ENCODE results near the gene MIEF1.

The MIEF1 gene

GRCh38 chr22:39470451-39471291, 31.4 kb upstream of the MIEF1 start:
- Histone ChIP-seq H3K27me3 (ENCODE audit: control insufficient read depth in 2 of 2, insufficient read depth in 2 of 2, low read length in 2 of 2) (no peaks in the 10 kb centered on the region), H3K36me3 (ENCODE audit: control insufficient read depth in 2 of 2, insufficient read depth in 2 of 2, low read length in 2 of 2) (no peaks in the 10 kb centered on the region), H3K9me3 (ENCODE audit: control insufficient read depth in 2 of 2, low read length in 2 of 2) (no peaks in the 10 kb centered on the region), H3K9ac (ENCODE audit: low read depth in 1 of 2, low read length in 2 of 2) (no peak overlapping the region), H3K4me1 (ENCODE audit: control insufficient read depth in 2 of 2, insufficient read depth in 2 of 2, low read length in 2 of 2) (peaks cover 52 to 58% of the 10 kb centered on the region in 2 donors), H3K27ac (ENCODE audit: low read depth in 2 of 2, low read length in 2 of 2) (peak overlapping the region; percentile 0 to 74), H3K4me3 (ENCODE audit: low read length in 2 of 2) (no peak overlapping the region)

GRCh38 chr22:39471381-39472141, 30.5 kb upstream of the MIEF1 start:
- H3K4me3 ChIP-seq (ENCODE audit: low read length in 2 of 2) = peak overlapping the region in 1 of 2 donors; percentile 13

GRCh38 chr22:39472570-39473556, 29.2 kb upstream of the MIEF1 start:
- no peaks in the 10 kb centered on the region for H3K9me3 ChIP-seq (ENCODE audit: control insufficient read depth in 2 of 2, low read length in 2 of 2)
- H3K4me1 ChIP-seq (ENCODE audit: control insufficient read depth in 2 of 2, insufficient read depth in 2 of 2, low read length in 2 of 2) = peaks cover 45 to 55% of the 10 kb centered on the region in 2 donors
- peak overlapping the region; percentile 74 to 92 for H3K27ac ChIP-seq (ENCODE audit: low read depth in 2 of 2, low read length in 2 of 2)
- H3K4me3 ChIP-seq (ENCODE audit: low read length in 2 of 2) = peak overlapping the region; percentile 54 to 61
- no peaks in the 10 kb centered on the region for H3K27me3 ChIP-seq (ENCODE audit: control insufficient read depth in 2 of 2, insufficient read depth in 2 of 2, low read length in 2 of 2)
- peak overlapping the region; percentile 41 to 71 for H3K9ac ChIP-seq (ENCODE audit: low read depth in 1 of 2, low read length in 2 of 2)
- H3K36me3 ChIP-seq (ENCODE audit: control insufficient read depth in 2 of 2, insufficient read depth in 2 of 2, low read length in 2 of 2) = peaks cover 3 to 4% of the 10 kb centered on the region in 2 donors

More at GRCh38 chr22:39471381-39472141, 30.5 kb upstream of the MIEF1 start:
- H3K27me3 ChIP-seq (ENCODE audit: control insufficient read depth in 2 of 2, insufficient read depth in 2 of 2, low read length in 2 of 2) = no peaks in the 10 kb centered on the region
- peak overlapping the region; percentile 17 to 71 for H3K9ac ChIP-seq (ENCODE audit: low read depth in 1 of 2, low read length in 2 of 2)
- H3K36me3 ChIP-seq (ENCODE audit: control insufficient read depth in 2 of 2, insufficient read depth in 2 of 2, low read length in 2 of 2) = peaks cover 0 to under 1% of the 10 kb centered on the region in 2 donors
- H3K27ac ChIP-seq (ENCODE audit: low read depth in 2 of 2, low read length in 2 of 2) = peak overlapping the region; percentile 74 to 92
- no peaks in the 10 kb centered on the region for H3K9me3 ChIP-seq (ENCODE audit: control insufficient read depth in 2 of 2, low read length in 2 of 2)
- H3K4me1 ChIP-seq (ENCODE audit: control insufficient read depth in 2 of 2, insufficient read depth in 2 of 2, low read length in 2 of 2) = peaks cover 49 to 58% of the 10 kb centered on the region in 2 donors

GRCh38 chr22:39473851-39474250, 28.2 kb upstream of the MIEF1 start:
- H3K9ac ChIP-seq (ENCODE audit: low read depth in 1 of 2, low read length in 2 of 2) = peak overlapping the region in 1 of 2 donors; percentile 52
- H3K36me3 ChIP-seq (ENCODE audit: control insufficient read depth in 2 of 2, insufficient read depth in 2 of 2, low read length in 2 of 2) = peaks cover 3 to 4% of the 10 kb centered on the region in 2 donors
- H3K9me3 ChIP-seq (ENCODE audit: control insufficient read depth in 2 of 2, low read length in 2 of 2) = no peaks in the 10 kb centered on the region
- H3K4me1 ChIP-seq (ENCODE audit: control insufficient read depth in 2 of 2, insufficient read depth in 2 of 2, low read length in 2 of 2) = peaks cover 45 to 48% of the 10 kb centered on the region in 2 donors
- no peaks in the 10 kb centered on the region for H3K27me3 ChIP-seq (ENCODE audit: control insufficient read depth in 2 of 2, insufficient read depth in 2 of 2, low read length in 2 of 2)
- peak overlapping the region in 1 of 2 donors; percentile 36 for H3K4me3 ChIP-seq (ENCODE audit: low read length in 2 of 2)
- H3K27ac ChIP-seq (ENCODE audit: low read depth in 2 of 2, low read length in 2 of 2) = peak overlapping the region; percentile 58 to 92

- peaks cover 3 to 4% of the 10 kb centered on the region in 2 donors for H3K36me3 ChIP-seq (ENCODE audit: control insufficient read depth in 2 of 2, insufficient read depth in 2 of 2, low read length in 2 of 2)
- H3K9me3 ChIP-seq (ENCODE audit: control insufficient read depth in 2 of 2, low read length in 2 of 2) = no peaks in the 10 kb centered on the region
- H3K27me3 ChIP-seq (ENCODE audit: control insufficient read depth in 2 of 2, insufficient read depth in 2 of 2, low read length in 2 of 2) = no peaks in the 10 kb centered on the region
- H3K9ac ChIP-seq (ENCODE audit: low read depth in 1 of 2, low read length in 2 of 2) = peak overlapping the region in 1 of 2 donors; percentile 52
- peak overlapping the region in 1 of 2 donors; percentile 36 for H3K4me3 ChIP-seq (ENCODE audit: low read length in 2 of 2)
- peaks cover 40 to 44% of the 10 kb centered on the region in 2 donors for H3K4me1 ChIP-seq (ENCODE audit: control insufficient read depth in 2 of 2, insufficient read depth in 2 of 2, low read length in 2 of 2)
- peak overlapping the region; percentile 58 to 92 for H3K27ac ChIP-seq (ENCODE audit: low read depth in 2 of 2, low read length in 2 of 2)
Measured at GRCh38 chr22:39474351-39475111, 27.6 kb upstream of the MIEF1 start.

- H3K4me1 ChIP-seq (ENCODE audit: control insufficient read depth in 2 of 2, insufficient read depth in 2 of 2, low read length in 2 of 2) = peaks cover 36 to 38% of the 10 kb centered on the region in 2 donors
- H3K36me3 ChIP-seq (ENCODE audit: control insufficient read depth in 2 of 2, insufficient read depth in 2 of 2, low read length in 2 of 2) = peaks cover 3 to 4% of the 10 kb centered on the region in 2 donors
- H3K27me3 ChIP-seq (ENCODE audit: control insufficient read depth in 2 of 2, insufficient read depth in 2 of 2, low read length in 2 of 2) = no peaks in the 10 kb centered on the region
- H3K9me3 ChIP-seq (ENCODE audit: control insufficient read depth in 2 of 2, low read length in 2 of 2) = no peaks in the 10 kb centered on the region
- H3K27ac ChIP-seq (ENCODE audit: low read depth in 2 of 2, low read length in 2 of 2) = no peak overlapping the region
- no peak overlapping the region for H3K9ac ChIP-seq (ENCODE audit: low read depth in 1 of 2, low read length in 2 of 2)
- no peak overlapping the region for H3K4me3 ChIP-seq (ENCODE audit: low read length in 2 of 2)
Measured at GRCh38 chr22:39475337-39475736, 26.8 kb upstream of the MIEF1 start.

GRCh38 chr22:39475902-39476301, 26.2 kb upstream of the MIEF1 start:
- Histone ChIP-seq H3K36me3 (ENCODE audit: control insufficient read depth in 2 of 2, insufficient read depth in 2 of 2, low read length in 2 of 2) (peaks cover 3 to 4% of the 10 kb centered on the region in 2 donors), H3K9me3 (ENCODE audit: control insufficient read depth in 2 of 2, low read length in 2 of 2) (no peaks in the 10 kb centered on the region), H3K4me3 (ENCODE audit: low read length in 2 of 2) (no peak overlapping the region), H3K27me3 (ENCODE audit: control insufficient read depth in 2 of 2, insufficient read depth in 2 of 2, low read length in 2 of 2) (no peaks in the 10 kb centered on the region), H3K4me1 (ENCODE audit: control insufficient read depth in 2 of 2, insufficient read depth in 2 of 2, low read length in 2 of 2) (peaks cover 34 to 36% of the 10 kb centered on the region in 2 donors), H3K9ac (ENCODE audit: low read depth in 1 of 2, low read length in 2 of 2) (no peak overlapping the region), H3K27ac (ENCODE audit: low read depth in 2 of 2, low read length in 2 of 2) (no peak overlapping the region)

- no peak overlapping the region for H3K27ac ChIP-seq (ENCODE audit: low read depth in 2 of 2, low read length in 2 of 2)
- H3K9me3 ChIP-seq (ENCODE audit: control insufficient read depth in 2 of 2, low read length in 2 of 2) = no peaks in the 10 kb centered on the region
- H3K27me3 ChIP-seq (ENCODE audit: control insufficient read depth in 2 of 2, insufficient read depth in 2 of 2, low read length in 2 of 2) = no peaks in the 10 kb centered on the region
- no peak overlapping the region for H3K9ac ChIP-seq (ENCODE audit: low read depth in 1 of 2, low read length in 2 of 2)
- no peak overlapping the region for H3K4me3 ChIP-seq (ENCODE audit: low read length in 2 of 2)
- H3K36me3 ChIP-seq (ENCODE audit: control insufficient read depth in 2 of 2, insufficient read depth in 2 of 2, low read length in 2 of 2) = peaks cover 3 to 4% of the 10 kb centered on the region in 2 donors
- peaks cover 29 to 34% of the 10 kb centered on the region in 2 donors for H3K4me1 ChIP-seq (ENCODE audit: control insufficient read depth in 2 of 2, insufficient read depth in 2 of 2, low read length in 2 of 2)
Measured at GRCh38 chr22:39476664-39477063, 25.4 kb upstream of the MIEF1 start.

- Histone ChIP-seq H3K27me3 (ENCODE audit: control insufficient read depth in 2 of 2, insufficient read depth in 2 of 2, low read length in 2 of 2) (no peaks in the 10 kb centered on the region), H3K4me3 (ENCODE audit: low read length in 2 of 2) (no peak overlapping the region), H3K27ac (ENCODE audit: low read depth in 2 of 2, low read length in 2 of 2) (no peak overlapping the region), H3K9me3 (ENCODE audit: control insufficient read depth in 2 of 2, low read length in 2 of 2) (no peaks in the 10 kb centered on the region), H3K4me1 (ENCODE audit: control insufficient read depth in 2 of 2, insufficient read depth in 2 of 2, low read length in 2 of 2) (peaks cover 20 to 25% of the 10 kb centered on the region in 2 donors), H3K36me3 (ENCODE audit: control insufficient read depth in 2 of 2, insufficient read depth in 2 of 2, low read length in 2 of 2) (peaks cover 3 to 4% of the 10 kb centered on the region in 2 donors), H3K9ac (ENCODE audit: low read depth in 1 of 2, low read length in 2 of 2) (no peak overlapping the region)
Measured at GRCh38 chr22:39477542-39477941, 24.5 kb upstream of the MIEF1 start.

Data from mucosa of rectum (tissue), 2 donors.